GM18511 (cell line): ENCODE data around the gene SDS.
"Not testable (repeated sequence)": the region's sequence is repeated elsewhere in the genome, so short reads cannot be mapped to it uniquely, and the experiment has no call there.

Source experiments
- ATAC-seq: cut with Tn5 transposase; IDR thresholded peaks from one replicate; pipeline ENCODE4 v1.9.1; 2021; ENCODE audit warnings: mild to moderate bottlenecking, moderate library complexity; ENCODE audit not compliant: unreplicated experiment

The SDS gene

GRCh38 chr12:113381220-113381619 lies 22.5 kb downstream of the SDS start:
- ATAC-seq = no peak

DNA sequence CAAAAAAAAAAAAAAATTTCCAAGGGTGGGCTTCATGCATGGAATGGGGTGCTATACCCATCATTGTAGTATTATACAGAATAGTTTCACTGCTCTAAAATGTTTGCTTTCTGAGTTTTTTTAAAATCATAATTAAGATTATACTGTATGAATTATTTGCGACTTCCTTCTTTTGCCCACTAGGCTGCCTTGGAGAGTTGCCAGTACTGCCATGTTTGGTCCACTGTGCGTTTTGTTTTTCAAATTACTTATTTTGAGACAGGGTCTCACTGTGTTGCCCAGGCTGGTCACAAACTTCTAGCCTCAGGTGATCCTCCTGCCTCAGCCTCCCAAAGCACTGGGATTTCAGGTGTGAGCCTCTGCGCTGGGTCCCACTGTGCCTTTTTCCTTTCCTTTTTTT lies 25.4 kb downstream of the SDS start:
- no peak for ATAC-seq

GRCh38 chr12:113374823-113375428 lies 28.8 kb downstream of the SDS start:
- no peak for ATAC-seq

- ATAC-seq = no peak
Measured at GRCh38 chr12:113373969-113374368, 29.7 kb downstream of the SDS start.

DNA sequence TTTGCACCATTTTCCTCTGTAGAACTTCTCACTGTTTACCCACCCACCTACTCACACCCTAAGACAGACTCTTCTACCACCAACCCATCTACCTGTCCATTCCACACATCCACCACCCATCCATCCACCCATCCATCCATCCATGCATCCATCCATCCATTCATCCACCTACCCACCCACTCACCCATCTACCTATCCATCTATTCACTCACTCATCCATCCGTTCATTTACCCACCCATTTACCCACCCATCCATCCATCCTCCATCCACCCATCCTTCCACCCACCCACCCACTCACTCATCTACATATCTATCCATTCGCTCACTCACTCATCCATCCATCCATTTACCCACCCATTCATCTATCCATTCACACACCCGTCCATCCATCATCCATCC lies 30.2 kb downstream of the SDS start:
- no peak for ATAC-seq

DNA sequence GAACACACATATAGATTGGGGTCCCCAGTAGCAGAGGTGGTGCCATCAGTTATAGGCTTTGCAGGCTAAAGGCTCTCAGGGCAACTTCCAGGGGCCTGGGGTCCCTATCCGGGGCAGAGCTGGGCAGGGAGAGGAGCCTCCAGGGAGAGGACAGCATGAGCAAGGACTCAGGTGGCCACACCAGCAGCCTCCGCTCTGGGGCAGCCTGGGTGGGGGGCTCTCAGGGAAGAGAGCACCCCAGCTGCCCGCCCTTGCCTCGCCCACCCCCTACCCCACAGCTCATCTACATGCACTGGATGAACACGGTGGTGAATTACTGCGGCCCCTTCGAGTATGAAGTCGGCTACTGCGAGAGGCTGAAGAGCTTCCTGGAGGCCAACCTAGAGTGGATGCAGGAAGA lies 31.3 kb downstream of the SDS start:
- no peak for ATAC-seq

DNA sequence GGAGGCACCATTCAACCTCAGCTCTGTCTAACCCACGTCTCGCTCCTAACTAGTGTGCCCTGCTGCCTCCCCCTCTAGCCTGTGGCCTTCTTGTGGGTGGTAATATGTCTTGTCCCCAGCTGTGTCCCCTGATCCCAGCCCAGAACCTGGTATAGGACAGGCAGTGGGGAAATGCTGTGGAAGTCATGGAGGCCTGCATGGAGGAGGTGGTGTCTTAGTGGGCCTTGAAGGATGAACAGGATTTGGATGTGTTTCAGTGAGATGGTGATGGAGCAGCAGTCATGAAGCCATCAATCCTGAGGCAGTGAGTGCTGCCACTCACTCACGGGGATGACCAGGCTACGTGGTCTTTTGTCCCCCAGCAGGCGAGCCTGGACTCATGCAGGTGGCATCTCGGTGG lies 31.9 kb downstream of the SDS start:
- ATAC-seq = no peak

DNA sequence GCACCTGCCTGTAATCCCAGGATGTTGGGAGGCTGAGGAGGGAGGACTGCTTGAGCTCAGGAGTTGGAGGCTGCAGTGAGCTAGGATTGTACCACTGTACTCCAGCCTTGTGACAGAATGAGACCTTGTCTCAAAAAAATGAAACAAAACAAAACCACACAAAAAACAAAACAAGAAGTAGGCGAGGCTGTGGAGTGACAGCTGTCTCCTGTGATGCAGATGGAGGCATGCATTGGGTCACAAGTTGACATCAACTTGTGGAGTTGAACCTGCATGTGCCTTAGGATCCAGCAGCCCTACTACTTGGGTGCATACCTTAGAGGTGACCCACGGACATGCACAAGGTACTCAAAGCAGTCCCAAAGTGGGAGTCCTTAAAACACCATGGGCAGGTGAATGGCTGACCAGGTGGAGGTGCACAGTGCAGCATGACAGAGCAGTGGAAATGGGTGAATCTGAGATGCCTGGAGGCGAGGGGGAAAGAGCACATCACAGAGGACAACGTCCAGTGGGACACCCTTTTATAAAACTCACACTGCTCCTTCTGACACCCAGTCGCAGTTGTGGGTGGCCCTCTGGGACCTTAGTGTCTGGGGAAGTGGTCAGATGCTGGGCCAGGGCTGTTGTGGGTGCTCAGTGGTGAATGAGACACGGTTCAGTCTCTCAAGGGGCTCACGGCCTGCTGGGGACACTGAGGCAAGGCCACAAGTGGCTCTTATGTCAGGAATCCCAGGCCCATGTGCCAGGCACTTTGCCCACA lies 32.6 kb downstream of the SDS start:
- ATAC-seq = no peak

DNA sequence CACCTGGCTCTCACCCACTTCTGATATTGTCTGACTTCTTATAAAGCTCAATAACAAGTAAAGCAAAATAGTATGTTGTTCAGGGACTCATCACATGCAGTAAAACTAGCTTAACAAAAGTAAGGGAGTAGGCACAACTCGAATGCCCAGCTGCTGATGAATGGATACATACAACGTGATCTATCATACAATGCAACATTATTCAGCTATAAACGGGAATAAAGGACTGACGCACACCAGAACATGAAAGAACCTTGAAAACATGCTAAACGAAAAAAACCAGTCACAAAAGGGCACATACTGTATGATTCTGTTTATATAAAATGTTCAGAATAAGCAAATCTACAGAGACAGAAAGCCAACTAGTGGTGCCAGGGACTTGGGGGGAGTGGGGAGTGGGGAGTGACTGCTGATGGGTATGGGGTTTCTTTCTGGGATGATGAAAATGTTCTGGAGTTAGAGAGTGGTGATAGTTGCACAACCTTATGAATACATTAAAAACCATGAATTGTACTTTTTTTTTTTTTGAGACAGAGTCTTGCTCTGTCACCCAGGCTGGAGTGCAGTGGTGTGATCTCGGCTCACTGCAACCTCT lies 34.2 kb downstream of the SDS start:
- no peak for ATAC-seq

GRCh38 chr12:113368331-113368730 lies 35.4 kb downstream of the SDS start:
- ATAC-seq = no peak

DNA sequence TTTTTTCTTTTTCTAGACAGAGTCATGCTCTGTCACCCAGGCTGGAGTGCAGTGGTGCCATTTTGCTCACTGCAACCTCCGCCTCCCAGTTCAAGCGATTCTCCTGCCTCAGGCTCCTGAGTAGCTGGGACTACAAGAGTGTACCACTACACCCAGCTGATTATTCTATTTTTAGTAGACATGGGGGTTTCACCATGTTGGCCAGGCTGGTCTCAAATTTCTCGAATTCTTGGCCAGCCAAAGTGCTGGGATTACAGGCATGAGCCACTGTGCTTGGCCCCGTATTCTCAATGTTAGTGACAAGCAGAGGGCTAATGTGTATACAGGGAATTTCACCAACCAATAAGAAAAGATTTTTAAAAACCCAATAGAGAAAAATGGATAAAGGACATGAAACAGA lies 36.9 kb downstream of the SDS start:
- no peak for ATAC-seq

DNA sequence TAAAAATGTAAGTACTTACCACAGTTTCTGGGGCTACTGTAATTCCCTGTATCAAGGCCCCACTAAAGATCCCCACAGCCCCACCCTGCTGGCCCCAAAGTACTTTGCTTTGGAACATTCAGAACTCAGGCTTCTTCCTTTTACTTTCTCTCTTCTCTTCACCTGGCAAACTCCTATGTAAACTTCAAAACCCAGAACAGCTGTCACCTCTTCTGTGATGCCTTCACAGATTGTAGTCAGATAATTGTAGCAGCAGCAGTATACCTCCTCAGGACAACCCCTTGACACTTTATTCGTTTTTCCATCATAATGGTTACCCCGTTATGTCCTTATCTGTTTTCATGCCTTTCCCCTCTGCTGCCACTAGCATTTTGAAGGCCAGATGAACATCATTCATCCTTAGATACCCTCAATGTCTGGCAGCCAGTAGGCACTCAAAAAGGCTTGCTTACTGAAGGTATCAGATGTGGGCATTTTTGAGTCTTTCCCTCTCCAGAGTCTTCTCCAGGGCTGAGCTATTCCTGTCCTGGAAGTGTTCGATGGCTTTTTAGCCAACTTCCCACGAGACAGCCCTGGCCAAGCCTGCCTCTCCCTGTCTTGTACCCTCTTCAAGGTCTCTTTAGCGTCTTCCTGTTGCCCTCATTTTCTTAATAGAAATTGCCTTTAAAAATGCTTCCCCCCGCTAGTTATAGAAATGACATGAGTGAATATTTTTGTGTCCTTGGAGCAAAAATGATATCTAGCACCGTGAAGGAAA lies 37.9 kb downstream of the SDS start:
- ATAC-seq = no peak

DNA sequence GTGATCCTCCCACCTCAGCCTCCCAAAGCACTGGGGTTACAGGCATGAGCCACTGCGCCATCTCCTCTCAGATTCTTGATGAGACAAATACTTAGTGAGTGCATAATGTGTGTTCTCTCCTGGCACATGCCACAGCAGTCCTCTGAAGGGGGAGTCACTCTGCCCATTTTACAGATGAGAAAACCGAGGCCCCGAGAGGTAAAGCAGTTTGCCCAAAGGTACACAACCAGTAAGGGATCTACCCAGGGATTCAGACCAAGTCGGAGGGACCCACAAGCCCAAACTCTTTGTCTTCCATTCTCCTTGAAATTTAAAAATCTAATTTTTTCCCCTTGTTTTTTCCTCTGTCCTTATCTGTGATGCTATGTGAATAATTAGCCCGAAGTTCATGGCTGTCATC lies 39.0 kb downstream of the SDS start:
- no peak for ATAC-seq

DNA sequence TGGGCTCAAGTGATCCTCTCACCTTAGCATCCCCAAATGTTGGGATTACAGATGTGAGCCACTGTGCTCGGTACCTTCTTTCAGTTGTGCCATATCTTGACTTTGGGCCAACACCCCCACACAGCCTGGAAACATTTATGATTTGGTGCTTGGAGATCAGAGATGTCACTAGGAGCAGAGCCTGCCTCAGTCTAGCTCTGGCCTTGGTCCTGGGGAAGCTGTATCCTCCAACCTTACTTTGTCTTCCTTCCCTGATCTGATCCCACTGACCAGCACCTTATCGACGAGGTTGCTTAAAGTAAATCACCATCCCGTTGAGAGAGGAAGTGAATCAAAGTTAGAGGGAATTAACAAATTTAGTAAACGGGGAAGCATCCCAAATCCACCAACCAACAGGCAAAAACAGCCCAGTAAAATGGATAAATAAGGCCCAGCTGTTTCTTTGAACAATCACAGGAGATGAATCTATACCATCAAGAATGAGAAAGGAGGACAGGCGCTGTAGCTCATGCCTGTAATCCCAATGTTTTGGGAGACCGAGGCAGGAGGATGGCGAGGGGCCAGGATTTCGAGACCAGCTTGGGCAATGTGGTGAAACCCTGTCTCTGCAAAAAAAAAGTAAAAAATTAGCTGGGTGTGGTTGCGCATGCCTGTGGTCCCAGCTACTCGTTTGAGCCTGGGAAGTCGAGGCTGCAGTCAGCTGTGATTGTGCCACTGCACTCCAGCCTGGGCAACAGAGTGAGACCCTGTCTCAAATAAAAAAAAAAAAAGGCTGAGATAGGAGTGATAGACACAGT lies 41.9 kb downstream of the SDS start:
- ATAC-seq = no peak

GRCh38 chr12:113359939-113360748 lies 43.5 kb downstream of the SDS start:
- ATAC-seq = no peak

- no peak for ATAC-seq
Measured at GRCh38 chr12:113359133-113359938, 44.4 kb downstream of the SDS start.

GRCh38 chr12:113358381-113359132 lies 45.1 kb downstream of the SDS start, which contains the start of gene PLBD2:
Gene PLBD2 (plus strand): TSS chr12:113358587. CDS start chr12:113358601, 14 bp downstream.
- peak; percentile 91 for ATAC-seq

DNA sequence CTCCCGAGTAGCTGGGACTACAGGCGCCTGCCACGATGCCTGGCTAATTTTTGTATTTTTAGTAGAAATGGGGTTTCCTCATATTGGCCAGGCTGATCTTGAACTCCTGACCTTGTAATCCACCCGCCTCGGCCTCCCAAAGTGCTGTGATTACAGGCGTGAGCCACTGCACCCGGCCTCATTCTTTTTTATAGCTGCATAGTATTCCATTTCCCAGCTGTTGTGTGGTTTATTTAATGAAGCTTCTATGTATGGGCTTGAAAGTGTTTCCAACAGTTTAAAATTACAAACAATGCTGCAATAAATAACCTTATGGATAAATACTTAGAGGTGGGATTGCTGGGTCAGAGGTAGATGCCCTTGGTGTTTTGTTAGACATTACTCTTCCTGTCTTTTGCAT lies 49.5 kb downstream of the SDS start:
- not testable (repeated sequence) for ATAC-seq
